Smooth muscle cell (in vitro differentiated cells): ENCODE data around the gene INO80B. TPM values are rescaled to one million over a fixed set of nuclear protein-coding genes. Genes with fewer than 3 reads are reported as not detected.
A peak's percentile ranks its signal among the peaks of the same experiment; 100 is the strongest.

Experiments
- DNase-seq: peaks from one replicate; lab custom pipeline; 2025; ENCODE audit not compliant: unreplicated experiment; lab: John Stamatoyannopoulos, UW
- H2AFZ ChIP-seq: fragments of 200-600 bp; sonication (generic); 2 replicates; pipeline ENCODE4 v1.6.0; 2016; ENCODE audit warnings: antibody characterized with exemption, low read depth, mild to moderate bottlenecking
- H3F3A ChIP-seq: fragments of 200-600 bp; sonication (generic); 2 replicates; pipeline ENCODE4 v1.6.0; 2017; ENCODE audit warnings: antibody characterized with exemption, low read depth
- H3K27ac ChIP-seq: fragments of 200-600 bp; sonication (generic); 2 replicates; pipeline ENCODE4 v1.5.1; 2016; ENCODE audit warnings: low read depth, mild to moderate bottlenecking
- H3K27me3 ChIP-seq: fragments of 200-600 bp; sonication (generic); 2 replicates; pipeline ENCODE4 v1.6.1; 2016; ENCODE audit warnings: low read depth, mild to moderate bottlenecking
- H3K36me3 ChIP-seq: fragments of 200-600 bp; sonication (generic); 2 replicates; pipeline ENCODE4 v1.5.1; 2016; ENCODE audit warnings: low read depth
- H3K4me1 ChIP-seq: fragments of 200-600 bp; sonication (generic); 2 replicates; pipeline ENCODE4 v1.5.1; 2016; ENCODE audit warnings: low read depth
- H3K4me2 ChIP-seq: fragments of 200-600 bp; sonication (generic); 2 replicates; pipeline ENCODE4 v1.6.0; 2016; ENCODE audit warnings: mild to moderate bottlenecking
- H3K4me3 ChIP-seq: fragments of 200-600 bp; sonication (generic); 2 replicates; pipeline ENCODE4 v1.5.1; 2016; ENCODE audit warnings: mild to moderate bottlenecking
- H3K79me2 ChIP-seq: fragments of 200-600 bp; sonication (generic); 2 replicates; pipeline ENCODE4 v1.6.0; 2016; ENCODE audit warnings: low read depth, mild to moderate bottlenecking
- H3K9ac ChIP-seq: fragments of 200-600 bp; sonication (generic); 2 replicates; pipeline ENCODE4 v1.6.0; 2016; ENCODE audit warnings: low read depth
- H3K9me3 ChIP-seq: fragments of 200-600 bp; sonication (generic); replicated peaks from 2 replicates; pipeline ENCODE4 v1.5.1; 2016; ENCODE audit warnings: low read depth
- H4K20me1 ChIP-seq: fragments of 200-600 bp; sonication (generic); 2 replicates; pipeline ENCODE4 v1.6.0; 2016; ENCODE audit warnings: low read depth
- CTCF ChIP-seq: fragments of 200-600 bp; sonication (generic); IDR thresholded peaks from 2 replicates; pipeline ENCODE4 v1.5.1; 2017; ENCODE audit warnings: borderline replicate concordance, mild to moderate bottlenecking, antibody characterized with exemption; ENCODE audit not compliant: insufficient read depth, poor library complexity, severe bottlenecking
- WGBS: methylation state at CpG from one replicate; pipeline ENCODE4 v1.1.7; 2016; ENCODE audit warnings: low lambda C conversion rate; 5-methylcytosine and 5-hydroxymethylcytosine counted together
- polyA plus RNA-seq: library from polyadenylated mRNA; unstranded; fragments of >200 nt; fragmentation: Nextera tagmentation; extraction: Ambion mirVana; gene quantifications from 2 replicates; pipeline ENCODE4 v1.2.1, GENCODE V29; 2016
- total RNA-seq: library from RNA; depleted of rRNA; stranded (reverse); fragments of >200 nt; gene quantifications from 2 replicates; pipeline ENCODE4 v1.2.3, GENCODE V29; 2014

The INO80B gene
- total and polyA plus RNA-seq, 2 experiments from 2014 or later, result 4.7 to 10.4 TPM

GRCh38 chr2:74504591-74504990, 49.7 kb downstream of the INO80B start:
- WGBS, result 94% methylated on average over 3 of the region's 3 CpGs
- H3K4me2 ChIP-seq, result peak overlapping the region; percentile 94
- no peak for TF ChIP-seq CTCF
- H2AFZ ChIP-seq, result no peak overlapping the region
- H3K4me3 ChIP-seq, result peak overlapping the region; percentile 61
- peaks cover 21% of the 10 kb centered on the region for H3K4me1 ChIP-seq
- H3F3A ChIP-seq, result peaks cover 10% of the 10 kb centered on the region
- peaks cover 22% of the 10 kb centered on the region for H3K79me2 ChIP-seq
- peaks cover 4% of the 10 kb centered on the region for H4K20me1 ChIP-seq
- no peaks in the 10 kb centered on the region for H3K36me3 ChIP-seq
- H3K9ac ChIP-seq, result no peak overlapping the region
- peaks cover 21% of the 10 kb centered on the region for H3K27me3 ChIP-seq
- no peak for DNase-seq
- peak overlapping the region; percentile 47 for H3K27ac ChIP-seq
- no peaks in the 10 kb centered on the region for H3K9me3 ChIP-seq

- TF ChIP-seq CTCF, result no peak
- H3K27me3 ChIP-seq, result peaks cover 21% of the 10 kb centered on the region
- H3K9me3 ChIP-seq, result no peaks in the 10 kb centered on the region
- peaks cover 21% of the 10 kb centered on the region for H3K4me1 ChIP-seq
- peaks cover 22% of the 10 kb centered on the region for H3K79me2 ChIP-seq
- no peaks in the 10 kb centered on the region for H3K36me3 ChIP-seq
- H3K4me2 ChIP-seq, result peak overlapping the region; percentile 94
- DNase-seq, result no peak
- peaks cover 4% of the 10 kb centered on the region for H4K20me1 ChIP-seq
- peak overlapping the region; percentile 14 for H3K9ac ChIP-seq
- H3F3A ChIP-seq, result peaks cover 10% of the 10 kb centered on the region
- peak overlapping the region; percentile 86 for H3K4me3 ChIP-seq
- 93% methylated on average over 14 of the region's 14 CpGs for WGBS
- peak overlapping the region; percentile 96 for H3K27ac ChIP-seq
- H2AFZ ChIP-seq, result no peak overlapping the region
Observed at GRCh38 chr2:74505448-74506246, 50.8 kb downstream of the INO80B start.

- peaks cover 22% of the 10 kb centered on the region for H3K79me2 ChIP-seq
- H3K27ac ChIP-seq, result peak within 1 kb of the TSS; percentile 96
- TF ChIP-seq CTCF, result peak; percentile 26
- peak within 1 kb of the TSS; percentile 94 for H3K4me2 ChIP-seq
- H2AFZ ChIP-seq, result peak within 1 kb of the TSS; percentile 90
- peaks cover 10% of the 10 kb centered on the region for H3F3A ChIP-seq
- H3K9me3 ChIP-seq, result no peaks in the 10 kb centered on the region
- peak within 1 kb of the TSS; percentile 96 for H3K9ac ChIP-seq
- H3K4me1 ChIP-seq, result peaks cover 15% of the 10 kb centered on the region
- peak within 1 kb of the TSS; percentile 86 for H3K4me3 ChIP-seq
- peaks cover 4% of the 10 kb centered on the region for H4K20me1 ChIP-seq
- peaks cover 28% of the 10 kb centered on the region for H3K27me3 ChIP-seq
- H3K36me3 ChIP-seq, result no peaks in the 10 kb centered on the region
- peak; percentile 99 for DNase-seq
- 2% methylated on average over 54 of the region's 56 CpGs for WGBS
Observed at GRCh38 chr2:74507145-74507925, 52.4 kb downstream of the INO80B start, which contains the start of gene PCGF1. PCGF1 (minus strand) TSS chr2:74507695; CDS start chr2:74507668, 27 bp downstream.

Other genes starting within 250 kb of the INO80B start
- 0.99 and 3.1 TPM in 2 replicates for gene SLC4A5, start 111.7 kb upstream of the INO80B start, total RNA-seq
- gene SLC4A5, start 111.7 kb upstream of the INO80B start, polyA plus RNA-seq, result 0.46 and 1.5 TPM in 2 replicates
- 60.7 and 65.8 TPM in 2 replicates for gene DCTN1, start 74.8 kb upstream of the INO80B start, total RNA-seq
- gene DCTN1, start 74.8 kb upstream of the INO80B start, polyA plus RNA-seq, result 98.3 and 105 TPM in 2 replicates
- 0.54 and 1.3 TPM in 2 replicates for gene C2orf81, start 33.5 kb upstream of the INO80B start, total RNA-seq
- 2.4 and 3.5 TPM in 2 replicates for gene C2orf81, start 33.5 kb upstream of the INO80B start, polyA plus RNA-seq
- gene WDR54, start 33.4 kb upstream of the INO80B start, total RNA-seq, result 35.0 and 52.3 TPM in 2 replicates
- gene WDR54, start 33.4 kb upstream of the INO80B start, polyA plus RNA-seq, result 59.2 and 84.5 TPM in 2 replicates
- 31.4 and 32.5 TPM in 2 replicates for gene RTKN, start 13.2 kb upstream of the INO80B start, total RNA-seq
- 60.5 and 69.7 TPM in 2 replicates for gene RTKN, start 13.2 kb upstream of the INO80B start, polyA plus RNA-seq
- 63.9 and 90.8 TPM in 2 replicates for gene WBP1, start 3.4 kb downstream of the INO80B start, total RNA-seq
- gene WBP1, start 3.4 kb downstream of the INO80B start, polyA plus RNA-seq, result 117 and 123 TPM in 2 replicates
- gene MOGS, start 10.3 kb downstream of the INO80B start, total RNA-seq, result 46.2 and 49.0 TPM in 2 replicates
- gene MOGS, start 10.3 kb downstream of the INO80B start, polyA plus RNA-seq, result 38.3 and 45.5 TPM in 2 replicates
- gene MRPL53, start 17.6 kb downstream of the INO80B start, total RNA-seq, result 12.0 and 18.2 TPM in 2 replicates
- 76.8 and 85.4 TPM in 2 replicates for gene MRPL53, start 17.6 kb downstream of the INO80B start, polyA plus RNA-seq
- gene CCDC142, start 27.9 kb downstream of the INO80B start, total RNA-seq, result 5.5 and 8.0 TPM in 2 replicates
- 7.7 and 10.8 TPM in 2 replicates for gene CCDC142, start 27.9 kb downstream of the INO80B start, polyA plus RNA-seq
- gene TTC31, start 28.0 kb downstream of the INO80B start, total RNA-seq, result 18.7 and 23.3 TPM in 2 replicates
- gene TTC31, start 28.0 kb downstream of the INO80B start, polyA plus RNA-seq, result 17.3 and 19.9 TPM in 2 replicates
- 1.7 and 2.4 TPM in 2 replicates for gene LBX2, start 44.5 kb downstream of the INO80B start, total RNA-seq
- gene LBX2, start 44.5 kb downstream of the INO80B start, polyA plus RNA-seq, result 1.5 and 1.6 TPM in 2 replicates
- 19.1 and 23.7 TPM in 2 replicates for gene PCGF1, start 52.6 kb downstream of the INO80B start, total RNA-seq
- gene PCGF1, start 52.6 kb downstream of the INO80B start, polyA plus RNA-seq, result 29.3 and 34.3 TPM in 2 replicates
- not detected in 2 replicates for gene TLX2, start 59.4 kb downstream of the INO80B start, total RNA-seq
- gene TLX2, start 59.4 kb downstream of the INO80B start, polyA plus RNA-seq, result 0.80 TPM in 1 of 2 replicates, not detected in the other
- 0.09 and 0.27 TPM in 2 replicates for gene DQX1, start 71.1 kb downstream of the INO80B start, total RNA-seq
- 0.57 TPM in 1 of 2 replicates, not detected in the other for gene DQX1, start 71.1 kb downstream of the INO80B start, polyA plus RNA-seq
- gene AUP1, start 74.6 kb downstream of the INO80B start, total RNA-seq, result 83.4 and 104 TPM in 2 replicates
- 138 and 170 TPM in 2 replicates for gene AUP1, start 74.6 kb downstream of the INO80B start, polyA plus RNA-seq
- 19.1 and 19.2 TPM in 2 replicates for gene HTRA2, start 74.8 kb downstream of the INO80B start, total RNA-seq
- 30.4 and 35.2 TPM in 2 replicates for gene HTRA2, start 74.8 kb downstream of the INO80B start, polyA plus RNA-seq
- 123 and 139 TPM in 2 replicates for gene LOXL3, start 98.9 kb downstream of the INO80B start, total RNA-seq
- gene LOXL3, start 98.9 kb downstream of the INO80B start, polyA plus RNA-seq, result 109 and 190 TPM in 2 replicates
- 11.7 and 17.8 TPM in 2 replicates for gene DOK1, start 99.6 kb downstream of the INO80B start, total RNA-seq
- gene DOK1, start 99.6 kb downstream of the INO80B start, polyA plus RNA-seq, result 32.9 and 41.3 TPM in 2 replicates
- 1.2 TPM in 2 replicates for gene M1AP, start 193.2 kb downstream of the INO80B start, total RNA-seq
- gene M1AP, start 193.2 kb downstream of the INO80B start, polyA plus RNA-seq, result 1.0 and 2.8 TPM in 2 replicates
- gene SEMA4F, start 199.2 kb downstream of the INO80B start, total RNA-seq, result 8.5 and 10.1 TPM in 2 replicates
- gene SEMA4F, start 199.2 kb downstream of the INO80B start, polyA plus RNA-seq, result 14.2 and 16.7 TPM in 2 replicates